ENCODE measurements around the gene VPS13D. TPM values are rescaled to one million over a fixed set of nuclear protein-coding genes. Genes with fewer than 3 reads are reported as not detected.
A peak's percentile ranks its signal among the peaks of the same experiment; 100 is the strongest.

Gene VPS13D
- total RNA-seq, 1 experiment from 2014 or later: 31.6 TPM

DNA sequence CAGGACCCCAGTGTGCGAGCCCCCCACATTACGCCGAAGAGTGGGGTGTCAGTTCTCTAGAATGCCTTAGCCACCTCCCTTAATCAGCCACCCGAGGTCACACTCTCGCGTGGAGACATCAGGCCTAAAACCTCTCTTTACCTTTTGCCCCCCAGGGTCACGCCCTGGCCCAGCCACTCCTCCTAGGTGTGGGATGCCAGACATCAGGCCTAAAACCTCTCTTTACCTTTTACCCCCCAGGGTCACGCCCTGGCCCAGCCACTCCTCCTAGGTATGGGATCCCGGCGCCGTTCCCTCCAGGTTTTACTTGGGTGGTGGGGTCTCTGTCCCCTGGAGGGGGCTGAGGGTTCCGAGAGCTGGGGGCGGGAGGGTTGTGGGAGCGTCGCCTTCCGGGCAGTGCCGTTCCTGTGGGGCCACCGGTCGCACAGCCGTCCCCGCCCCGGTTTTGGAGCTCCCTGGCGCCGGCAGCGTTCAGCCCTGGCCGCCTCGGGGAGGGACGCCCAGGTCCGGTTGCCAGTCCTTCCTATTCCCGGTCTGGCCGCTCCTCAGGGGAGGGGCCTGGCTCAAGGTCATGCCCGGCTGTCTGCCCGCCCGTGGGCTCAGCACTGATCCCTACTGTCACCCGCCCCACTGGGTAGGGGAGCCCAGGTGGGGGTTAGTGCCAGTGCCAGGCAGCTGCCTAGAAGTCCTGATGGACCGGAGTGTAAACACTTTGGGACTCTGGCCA lies 882 bp downstream of the VPS13D start:
- ChIA-PET RAD21 (ENCODE audit: low non-redundant PET in 1 of 2, low total read pairs in 2 of 2, uncharacterized antibody in 2 of 2, unreplicated experiment in 2 of 2) (no interaction called here), POLR2A (interaction anchor here (1.2 kb wide), 1 partner anchor 16 kb away, joined by 3 read pairs; no protein-coding TSS in a partner anchor), CTCF (no interaction called here)
- TF ChIP-seq JUND (IDR thresholded peaks at IDR 0.05) (no peak), CEBPB (IDR thresholded peaks at IDR 0.05; ENCODE audit: low read depth) (no peak), SP1 (IDR thresholded peaks at IDR 0.05; ENCODE audit: low read depth) (no peak), FOSL1 (IDR thresholded peaks at IDR 0.05; ENCODE audit: low read depth) (no peak), TCF7L2 (IDR thresholded peaks at IDR 0.05; ENCODE audit: borderline replicate concordance, extremely low read depth, insufficient read depth, insufficient read length) (no peak), ZBTB33 (IDR thresholded peaks at IDR 0.05; ENCODE audit: extremely low read depth, insufficient replicate concordance, low read length) (no peak), CTCF (IDR thresholded peaks at IDR 0.05 in 2 of 3, conservative IDR thresholded peaks at IDR 0.05 in 1 of 3; ENCODE audit: borderline replicate concordance in 1 of 3, insufficient read depth in 1 of 3, low read depth in 2 of 3, low read length in 2 of 3) (no peak), EZH2 (IDR thresholded peaks at IDR 0.05) (no peak), POLR2A (IDR thresholded peaks at IDR 0.05; ENCODE audit: borderline replicate concordance, extremely low read depth, insufficient read depth, insufficient read length) (no peak), RAD21 (IDR thresholded peaks at IDR 0.05; ENCODE audit: low read depth) (no peak), CBX3 (IDR thresholded peaks at IDR 0.05; ENCODE audit: low read depth) (no peak), ATF3 (IDR thresholded peaks at IDR 0.05) (no peak), SRF (IDR thresholded peaks at IDR 0.05; ENCODE audit: low read depth) (no peak)
- TF ChIP-seq, protein P1, sequence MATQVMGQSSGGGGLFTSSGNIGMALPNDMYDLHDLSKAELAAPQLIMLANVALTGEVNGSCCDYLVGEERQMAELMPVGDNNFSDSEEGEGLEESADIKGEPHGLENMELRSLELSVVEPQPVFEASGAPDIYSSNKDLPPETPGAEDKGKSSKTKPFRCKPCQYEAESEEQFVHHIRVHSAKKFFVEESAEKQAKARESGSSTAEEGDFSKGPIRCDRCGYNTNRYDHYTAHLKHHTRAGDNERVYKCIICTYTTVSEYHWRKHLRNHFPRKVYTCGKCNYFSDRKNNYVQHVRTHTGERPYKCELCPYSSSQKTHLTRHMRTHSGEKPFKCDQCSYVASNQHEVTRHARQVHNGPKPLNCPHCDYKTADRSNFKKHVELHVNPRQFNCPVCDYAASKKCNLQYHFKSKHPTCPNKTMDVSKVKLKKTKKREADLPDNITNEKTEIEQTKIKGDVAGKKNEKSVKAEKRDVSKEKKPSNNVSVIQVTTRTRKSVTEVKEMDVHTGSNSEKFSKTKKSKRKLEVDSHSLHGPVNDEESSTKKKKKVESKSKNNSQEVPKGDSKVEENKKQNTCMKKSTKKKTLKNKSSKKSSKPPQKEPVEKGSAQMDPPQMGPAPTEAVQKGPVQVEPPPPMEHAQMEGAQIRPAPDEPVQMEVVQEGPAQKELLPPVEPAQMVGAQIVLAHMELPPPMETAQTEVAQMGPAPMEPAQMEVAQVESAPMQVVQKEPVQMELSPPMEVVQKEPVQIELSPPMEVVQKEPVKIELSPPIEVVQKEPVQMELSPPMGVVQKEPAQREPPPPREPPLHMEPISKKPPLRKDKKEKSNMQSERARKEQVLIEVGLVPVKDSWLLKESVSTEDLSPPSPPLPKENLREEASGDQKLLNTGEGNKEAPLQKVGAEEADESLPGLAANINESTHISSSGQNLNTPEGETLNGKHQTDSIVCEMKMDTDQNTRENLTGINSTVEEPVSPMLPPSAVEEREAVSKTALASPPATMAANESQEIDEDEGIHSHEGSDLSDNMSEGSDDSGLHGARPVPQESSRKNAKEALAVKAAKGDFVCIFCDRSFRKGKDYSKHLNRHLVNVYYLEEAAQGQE (IDR thresholded peaks at IDR 0.05; ENCODE audit: low read depth): no peak
- Histone ChIP-seq H3K9ac (ENCODE audit: low read length) (peak overlapping the region; percentile 80), H2AFZ (ENCODE audit: low read depth, low read length, poor library complexity, severe bottlenecking) (no peak overlapping the region), H3K4me1 (ENCODE audit: control insufficient read depth in 1 of 2, insufficient read depth in 2 of 2, low read length in 2 of 2) (peaks cover 16 to 24% of the 10 kb centered on the region in 2 experiments), H3K9me3 (ENCODE audit: control insufficient read depth in 1 of 2, insufficient read depth in 1 of 2, low read depth in 1 of 2, low read length in 2 of 2) (no peaks in the 10 kb centered on the region), H3K4me3 (replicated peaks in 1 of 2; ENCODE audit: low read depth in 1 of 2, low read length in 2 of 2) (peak overlapping the region; percentile 93 to 94), H3K9me2 (ENCODE audit: insufficient read depth) (no peaks in the 10 kb centered on the region), H3K79me2 (ENCODE audit: insufficient read depth, low read length) (peaks cover 39% of the 10 kb centered on the region), H3K36me3 (ENCODE audit: control insufficient read depth in 1 of 2, insufficient read depth in 2 of 2, low read length in 2 of 2) (no peaks in the 10 kb centered on the region), H4K20me1 (ENCODE audit: insufficient read depth) (no peaks in the 10 kb centered on the region), H3K4me2 (ENCODE audit: low read length) (peak overlapping the region; percentile 90), H3K27me3 (ENCODE audit: insufficient read depth, low read length) (no peaks in the 10 kb centered on the region), H3K27ac (ENCODE audit: low read depth, low read length) (peak overlapping the region; percentile 63)
- DNase-seq (ENCODE audit: low read depth, low spot score) (no peak), ATAC-seq (peak; percentile 42)
- intact Hi-C loops (cut with micrococcal nuclease): no loop called here
- BruUV-seq (replicated peaks): no TSS peak

All from HCT116 (cell line).